ENCODE results near the gene MIPOL1. TPM values are rescaled to one million over a fixed set of nuclear protein-coding genes. Genes with fewer than 3 reads are reported as not detected.

MIPOL1 gene
- total and polyA plus RNA-seq, 2 donors (not counting 3 experiments of a cell fraction or from before 2014, with no cell fraction given) = 3.4 to 33.5 TPM

GRCh38 chr14:37257501-37258070, 59.8 kb downstream of the MIPOL1 start:
- H3K27ac ChIP-seq (ENCODE audit: insufficient read depth, low read depth, low read length) = no peak overlapping the region
- H3K36me3 ChIP-seq (ENCODE audit: control insufficient read depth in 2 of 2, extremely low read depth in 1 of 2, insufficient read depth in 2 of 2, low read length in 2 of 2) = no peaks in the 10 kb centered on the region
- ChIA-PET CTCF (interaction anchor here (0.8 to 1.7 kb wide), 5 partner anchors 8 to 617 kb away, joined by 3 to 5 read pairs (median 3); no protein-coding TSS in a partner anchor), POLR2A (no interaction called here)
- dilution Hi-C loops (cut with MboI; ENCODE audit: extremely low pct_ligation_motif_present, low sequenced_read_pairs) (no loop called here), intact Hi-C loops (cut with micrococcal nuclease) (no loop called here)
- no peak overlapping the region for H3K4me2 ChIP-seq (ENCODE audit: insufficient read depth, low read length)
- H4K20me1 ChIP-seq (replicated peaks; ENCODE audit: control insufficient read depth, extremely low read depth, insufficient read depth, low read length) = no peaks in the 10 kb centered on the region
- peaks cover 18% of the 10 kb centered on the region for H3K4me1 ChIP-seq (ENCODE audit: control insufficient read depth, extremely low read depth, insufficient read depth, low read length)
- no peak for DNase-seq (ENCODE audit: low read depth, low spot score)
- no peaks in the 10 kb centered on the region for H3K9me3 ChIP-seq (replicated peaks; ENCODE audit: control insufficient read depth, insufficient read depth, low read length)
- no peak overlapping the region for H3K4me3 ChIP-seq (replicated peaks in 1 of 3; ENCODE audit: insufficient read depth in 1 of 3, low read depth in 1 of 3, low read length in 3 of 3)
- TF ChIP-seq JUN (IDR thresholded peaks at IDR 0.05; ENCODE audit: borderline replicate concordance, insufficient read depth, insufficient read length, low read depth) (no peak), GATA2 (IDR thresholded peaks at IDR 0.05; ENCODE audit: insufficient read depth, insufficient read length, low read depth, low read length) (no peak), EZH2 (IDR thresholded peaks at IDR 0.05; ENCODE audit: borderline replicate concordance, low read depth, low read length, severe bottlenecking) (no peak), MAX (IDR thresholded peaks at IDR 0.05; ENCODE audit: insufficient read depth, insufficient read length) (no peak), POLR2A (IDR thresholded peaks at IDR 0.05; ENCODE audit: low read depth, low read length) (no peak), MYC (IDR thresholded peaks at IDR 0.05; ENCODE audit: low read depth, low read length) (no peak), FOS (IDR thresholded peaks at IDR 0.05; ENCODE audit: borderline replicate concordance, insufficient read depth, low read length) (no peak), POLR2AphosphoS5 (IDR thresholded peaks at IDR 0.05; ENCODE audit: insufficient read depth, low read depth, low read length) (no peak)
- TF ChIP-seq, protein P1, sequence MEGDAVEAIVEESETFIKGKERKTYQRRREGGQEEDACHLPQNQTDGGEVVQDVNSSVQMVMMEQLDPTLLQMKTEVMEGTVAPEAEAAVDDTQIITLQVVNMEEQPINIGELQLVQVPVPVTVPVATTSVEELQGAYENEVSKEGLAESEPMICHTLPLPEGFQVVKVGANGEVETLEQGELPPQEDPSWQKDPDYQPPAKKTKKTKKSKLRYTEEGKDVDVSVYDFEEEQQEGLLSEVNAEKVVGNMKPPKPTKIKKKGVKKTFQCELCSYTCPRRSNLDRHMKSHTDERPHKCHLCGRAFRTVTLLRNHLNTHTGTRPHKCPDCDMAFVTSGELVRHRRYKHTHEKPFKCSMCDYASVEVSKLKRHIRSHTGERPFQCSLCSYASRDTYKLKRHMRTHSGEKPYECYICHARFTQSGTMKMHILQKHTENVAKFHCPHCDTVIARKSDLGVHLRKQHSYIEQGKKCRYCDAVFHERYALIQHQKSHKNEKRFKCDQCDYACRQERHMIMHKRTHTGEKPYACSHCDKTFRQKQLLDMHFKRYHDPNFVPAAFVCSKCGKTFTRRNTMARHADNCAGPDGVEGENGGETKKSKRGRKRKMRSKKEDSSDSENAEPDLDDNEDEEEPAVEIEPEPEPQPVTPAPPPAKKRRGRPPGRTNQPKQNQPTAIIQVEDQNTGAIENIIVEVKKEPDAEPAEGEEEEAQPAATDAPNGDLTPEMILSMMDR (IDR thresholded peaks at IDR 0.05; ENCODE audit: extremely low read depth in 1 of 2, insufficient read depth in 1 of 2, low read depth in 1 of 2, low read length in 2 of 2) = no peak
- FAIRE-seq = no peak
- no peak overlapping the region for H3K9ac ChIP-seq (replicated peaks; ENCODE audit: extremely low read depth, insufficient read depth, low read length)
- no peak overlapping the region for H2AFZ ChIP-seq (ENCODE audit: low read depth, low read length)
- no peaks in the 10 kb centered on the region for H3K9me1 ChIP-seq (replicated peaks; ENCODE audit: control insufficient read depth, extremely low read depth, insufficient read depth, low read length)
- BruUV-seq (replicated peaks) = no TSS peak
- H3K27me3 ChIP-seq (ENCODE audit: control insufficient read depth in 2 of 2, insufficient read depth in 2 of 2, low read length in 2 of 2) = no peaks in the 10 kb centered on the region
- peaks cover 2% of the 10 kb centered on the region for H3K79me2 ChIP-seq (ENCODE audit: control insufficient read depth, insufficient read depth, low read length)
